Measurements from ENCODE around the gene SOX15. TPM values are rescaled to one million over a fixed set of nuclear protein-coding genes. Genes with fewer than 3 reads are reported as not detected.

SOX15 gene
- total and polyA plus RNA-seq, 2 of the 4 experiments (the other 2 are of a cell fraction): 0.18 to 0.62 TPM

DNA sequence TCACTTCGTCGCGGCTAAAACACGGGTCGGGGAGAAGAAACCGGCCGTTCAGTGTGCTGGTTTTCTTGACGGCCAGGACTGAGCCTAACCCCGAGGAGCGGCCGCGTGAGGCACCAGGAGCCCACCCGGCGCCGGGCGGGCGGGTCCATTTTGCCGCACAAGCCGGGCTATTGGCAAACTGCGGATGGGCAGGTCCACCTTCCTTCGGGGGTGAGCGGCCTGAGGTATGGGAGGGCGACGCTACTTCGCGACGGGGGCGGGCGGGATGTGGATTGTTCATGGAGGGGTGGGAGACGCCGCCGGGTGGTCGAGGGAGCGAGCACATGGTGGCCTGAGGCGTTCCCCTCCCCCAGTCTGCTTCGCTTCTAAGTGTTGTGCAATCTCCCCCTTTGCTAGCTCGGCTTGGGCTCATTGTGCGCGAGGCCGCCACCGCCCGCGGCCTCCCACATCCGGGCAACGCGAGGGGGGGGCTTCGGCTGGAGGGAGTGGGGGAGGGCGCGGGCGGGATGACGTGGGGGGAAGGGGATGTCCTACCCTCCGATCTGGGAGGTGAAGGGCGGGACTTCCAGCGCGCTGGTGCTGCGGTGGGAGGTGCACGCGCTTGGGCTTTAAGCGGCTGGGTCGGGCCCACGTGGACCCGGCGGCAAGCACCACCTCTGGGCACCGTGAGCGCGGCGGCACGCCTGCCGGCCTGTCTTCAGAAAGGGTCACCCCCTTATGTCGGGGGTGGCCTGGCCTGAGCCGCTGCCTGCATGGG lies 16.4 kb downstream of the SOX15 start (continued):
- TF ChIP-seq, protein P1, sequence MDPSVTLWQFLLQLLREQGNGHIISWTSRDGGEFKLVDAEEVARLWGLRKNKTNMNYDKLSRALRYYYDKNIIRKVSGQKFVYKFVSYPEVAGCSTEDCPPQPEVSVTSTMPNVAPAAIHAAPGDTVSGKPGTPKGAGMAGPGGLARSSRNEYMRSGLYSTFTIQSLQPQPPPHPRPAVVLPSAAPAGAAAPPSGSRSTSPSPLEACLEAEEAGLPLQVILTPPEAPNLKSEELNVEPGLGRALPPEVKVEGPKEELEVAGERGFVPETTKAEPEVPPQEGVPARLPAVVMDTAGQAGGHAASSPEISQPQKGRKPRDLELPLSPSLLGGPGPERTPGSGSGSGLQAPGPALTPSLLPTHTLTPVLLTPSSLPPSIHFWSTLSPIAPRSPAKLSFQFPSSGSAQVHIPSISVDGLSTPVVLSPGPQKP (IDR thresholded peaks at IDR 0.05; ENCODE audit: borderline replicate concordance, low read depth, low read length): no peak
- TF ChIP-seq CHD1 (IDR thresholded peaks at IDR 0.05; ENCODE audit: low read depth, low read length): no peak
- TF ChIP-seq RFX5 (IDR thresholded peaks at IDR 0.05; ENCODE audit: low read depth, low read length): no peak
